K562 (cell line): ENCODE measurements around the gene IL1R1. TPM values are rescaled to one million over a fixed set of nuclear protein-coding genes. Genes with fewer than 3 reads are reported as not detected.
A peak's percentile ranks its signal among the peaks of the same experiment; 100 is the strongest.

Experiments
- CEBPB ChIP-seq: fragments of 450-650 bp; IDR thresholded peaks from 2 replicates; pipeline ENCODE4 v1.6.1; 2016; ENCODE audit warnings: missing genetic modification characterization, missing compliant biosample characterization
- DMBX1 ChIP-seq: fragments of 250-450 bp; sonication (Bioruptor Pico); IDR thresholded peaks from 2 replicates; pipeline ENCODE4 v1.8.0; 2022; ENCODE audit warnings: inconsistent platforms, mild to moderate bottlenecking, moderate library complexity, borderline replicate concordance
- ILF3 ChIP-seq: fragments of 450-650 bp; IDR thresholded peaks from 2 replicates; pipeline ENCODE4 v1.6.1; 2018; ENCODE audit warnings: antibody characterized with exemption, mild to moderate bottlenecking, moderate library complexity, borderline replicate concordance
- POLR2G ChIP-seq: fragments of 200-400 bp; formaldehyde crosslinking; IDR thresholded peaks from 2 replicates; pipeline ENCODE4 v1.6.1; 2017; ENCODE audit warnings: low read depth, mild to moderate bottlenecking, antibody characterized with exemption, low read length, moderate library complexity
- PRPF4 ChIP-seq: fragments of 200-400 bp; formaldehyde crosslinking; IDR thresholded peaks from one replicate; pipeline ENCODE4 v1.6.1; 2017; ENCODE audit warnings: low read length, low read depth, mild to moderate bottlenecking; ENCODE audit not compliant: insufficient read depth, poor library complexity, severe bottlenecking
- WHSC1 ChIP-seq: IDR thresholded peaks from one replicate; pipeline ENCODE4 v1.6.1; 2012; ENCODE audit warnings: low read length, control low read depth, inconsistent platforms
- ZBTB40 ChIP-seq, 2 experiments: fragments of 450-650 bp in 1 of 2; sonication (generic) in 1 of 2; formaldehyde crosslinking in 1 of 2; IDR thresholded peaks; 2 replicates each; pipeline versions ENCODE4 v1.7.1 to v1.9.0; 2016 to 2022; ENCODE audit warnings: inconsistent platforms in 1 of 2, mild to moderate bottlenecking in 1 of 2, missing genetic modification reagents in 1 of 2
- ZNF12 ChIP-seq: sonication (generic); formaldehyde crosslinking; IDR thresholded peaks from 2 replicates; pipeline ENCODE4 v1.4.0; 2020; ENCODE audit warnings: mild to moderate bottlenecking, missing genetic modification reagents
- ZNF239 ChIP-seq: fragments of 250-450 bp; sonication (Bioruptor Pico); IDR thresholded peaks from 2 replicates; pipeline ENCODE4 v1.4.0; 2020; ENCODE audit warnings: mild to moderate bottlenecking
- ZNF280B ChIP-seq: fragments of 250-450 bp; sonication (Bioruptor Pico); IDR thresholded peaks from 2 replicates; pipeline ENCODE4 v1.5.1; 2021; ENCODE audit warnings: mild to moderate bottlenecking
- ZNF57 ChIP-seq: fragments of 450-650 bp; formaldehyde crosslinking; IDR thresholded peaks from 2 replicates; pipeline ENCODE4 v1.4.0; 2020; ENCODE audit warnings: mild to moderate bottlenecking, moderate library complexity
- polyA plus RNA-seq, 8 experiments: library from polyadenylated mRNA; depleted of rRNA in 4 of 8; stranded (reverse) in 5 of 8; unstranded in 3 of 8; fragments of >200 nt; fragmentation: Nextera tagmentation in 2 of 8; fragmentation: Illumina TruSeq in 1 of 8; extraction: Ambion mirVana in 2 of 8; extraction: Trizol in 1 of 8; gene quantifications; 2 replicates each; pipeline versions ENCODE4 v1.2.1 to v1.2.3, GENCODE V29; 2011 to 2014; ENCODE audit warnings: inconsistent platforms in 1 of 8, missing spikeins in 1 of 8
- total RNA-seq, 7 experiments: library from RNA; depleted of rRNA in 6 of 7; stranded (reverse); fragments of >200 nt in 6 of 7; fragmentation: Illumina TruSeq in 2 of 7; extraction: Trizol in 2 of 7; gene quantifications; 2 replicates each; pipeline versions ENCODE4 v1.2.1 to v1.2.3, GENCODE V29; 2011 to 2021; ENCODE audit warnings: low replicate concordance in 1 of 7
- TF ChIP-seq, protein P1 (sequence below): fragments of 450-650 bp; IDR thresholded peaks from one replicate; pipeline ENCODE4 v1.6.1; 2018; ENCODE audit warnings: mild to moderate bottlenecking, moderate library complexity; ENCODE audit not compliant: partially characterized antibody
- TF ChIP-seq, protein P2 (sequence below): fragments of 450-650 bp; IDR thresholded peaks from 2 replicates; pipeline ENCODE4 v1.7.0; 2016; ENCODE audit warnings: borderline replicate concordance

IL1R1 gene
- total and polyA plus RNA-seq, 9 of the 15 experiments (the other 6 are each of a cell fraction or from before 2014, with no cell fraction given), result 0.81 to 3.9 (median 1.6) TPM

GRCh38 chr2:102142829-102143449 lies 393 bp downstream of the IL1R1 start (continued):
- TF ChIP-seq WHSC1, result no peak
- TF ChIP-seq, protein P1, sequence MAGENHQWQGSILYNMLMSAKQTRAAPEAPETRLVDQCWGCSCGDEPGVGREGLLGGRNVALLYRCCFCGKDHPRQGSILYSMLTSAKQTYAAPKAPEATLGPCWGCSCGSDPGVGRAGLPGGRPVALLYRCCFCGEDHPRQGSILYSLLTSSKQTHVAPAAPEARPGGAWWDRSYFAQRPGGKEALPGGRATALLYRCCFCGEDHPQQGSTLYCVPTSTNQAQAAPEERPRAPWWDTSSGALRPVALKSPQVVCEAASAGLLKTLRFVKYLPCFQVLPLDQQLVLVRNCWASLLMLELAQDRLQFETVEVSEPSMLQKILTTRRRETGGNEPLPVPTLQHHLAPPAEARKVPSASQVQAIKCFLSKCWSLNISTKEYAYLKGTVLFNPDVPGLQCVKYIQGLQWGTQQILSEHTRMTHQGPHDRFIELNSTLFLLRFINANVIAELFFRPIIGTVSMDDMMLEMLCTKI, result no peak
- TF ChIP-seq ILF3, result no peak
- no peak for TF ChIP-seq ZNF57 (CRISPR knock-in tag)
- no peak for TF ChIP-seq ZNF12
- 0 out of 2 replicates have a peak, but pooled peaks have one; percentile 17 for TF ChIP-seq ZBTB40 (IDR thresholded peaks at IDR 0.05)
- TF ChIP-seq ZBTB40 (CRISPR knock-in tag; IDR thresholded peaks at IDR 0.05), result no peak
- no peak for TF ChIP-seq DMBX1 (CRISPR knock-in tag)
- TF ChIP-seq, protein P2, sequence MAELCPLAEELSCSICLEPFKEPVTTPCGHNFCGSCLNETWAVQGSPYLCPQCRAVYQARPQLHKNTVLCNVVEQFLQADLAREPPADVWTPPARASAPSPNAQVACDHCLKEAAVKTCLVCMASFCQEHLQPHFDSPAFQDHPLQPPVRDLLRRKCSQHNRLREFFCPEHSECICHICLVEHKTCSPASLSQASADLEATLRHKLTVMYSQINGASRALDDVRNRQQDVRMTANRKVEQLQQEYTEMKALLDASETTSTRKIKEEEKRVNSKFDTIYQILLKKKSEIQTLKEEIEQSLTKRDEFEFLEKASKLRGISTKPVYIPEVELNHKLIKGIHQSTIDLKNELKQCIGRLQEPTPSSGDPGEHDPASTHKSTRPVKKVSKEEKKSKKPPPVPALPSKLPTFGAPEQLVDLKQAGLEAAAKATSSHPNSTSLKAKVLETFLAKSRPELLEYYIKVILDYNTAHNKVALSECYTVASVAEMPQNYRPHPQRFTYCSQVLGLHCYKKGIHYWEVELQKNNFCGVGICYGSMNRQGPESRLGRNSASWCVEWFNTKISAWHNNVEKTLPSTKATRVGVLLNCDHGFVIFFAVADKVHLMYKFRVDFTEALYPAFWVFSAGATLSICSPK, result no peak
- peak; percentile 51; the same call in 1 of the 2 replicates for TF ChIP-seq ZNF239 (CRISPR knock-in tag)
- peak; percentile 61 for TF ChIP-seq CEBPB (tag)
- TF ChIP-seq ZNF280B (CRISPR knock-in tag), result no peak
- peak; percentile 9 for TF ChIP-seq POLR2G
- no peak for TF ChIP-seq PRPF4
